Liver (tissue), 9 donors: ENCODE results near the gene WNT1. TPM values are rescaled to one million over a fixed set of nuclear protein-coding genes. Genes with fewer than 3 reads are reported as not detected.

Experiments used
- DNase-seq: peaks from one replicate; pipeline ENCODE4 v3.0.0-alpha.2; 2017; ENCODE audit warnings: low spot score
- H3K27ac ChIP-seq, 2 donors: one replicate each; pipeline ENCODE4 v1.7.0; 2013; ENCODE audit warnings: inconsistent platforms in 2 of 2, low read length in 2 of 2, control low read depth in 1 of 2, low read depth in 1 of 2, mild to moderate bottlenecking in 1 of 2
- H3K27me3 ChIP-seq, 4 donors: one replicate each; pipeline versions ENCODE4 v1.6.1 to v1.7.0; 2013; ENCODE audit warnings: low read length in 3 of 4, inconsistent platforms in 1 of 4, mild to moderate bottlenecking in 1 of 4, moderate library complexity in 1 of 4; ENCODE audit not compliant: control insufficient read depth in 4 of 4, insufficient read depth in 4 of 4
- H3K36me3 ChIP-seq, 4 donors: one replicate each; pipeline versions ENCODE4 v1.6.1 to v1.7.0; 2013; ENCODE audit warnings: low read length in 3 of 4, mild to moderate bottlenecking in 3 of 4, low read depth in 1 of 4, moderate library complexity in 1 of 4; ENCODE audit not compliant: control insufficient read depth in 4 of 4, insufficient read depth in 3 of 4
- H3K4me1 ChIP-seq, 4 donors: one replicate each; pipeline versions ENCODE4 v1.6.1 to v1.7.0; 2013; ENCODE audit warnings: low read length in 3 of 4, mild to moderate bottlenecking in 3 of 4, moderate library complexity in 1 of 4; ENCODE audit not compliant: control insufficient read depth in 4 of 4, insufficient read depth in 4 of 4
- H3K4me3 ChIP-seq, 3 donors: one replicate each; pipeline versions ENCODE4 v1.6.1 to v1.7.0; 2013; ENCODE audit warnings: low read length in 3 of 3, control low read depth in 1 of 3, low read depth in 1 of 3, mild to moderate bottlenecking in 1 of 3
- H3K9ac ChIP-seq, 2 donors: one replicate each; pipeline ENCODE4 v1.7.0; 2013; ENCODE audit warnings: low read length in 2 of 2, mild to moderate bottlenecking in 2 of 2, moderate library complexity in 2 of 2, control low read depth in 1 of 2, low read depth in 1 of 2
- H3K9me3 ChIP-seq, 4 donors: one replicate each; pipeline versions ENCODE4 v1.6.1 to v1.7.0; 2013; ENCODE audit warnings: low read length in 3 of 4; ENCODE audit not compliant: control insufficient read depth in 4 of 4
- ATF3 ChIP-seq: IDR thresholded peaks from 2 replicates; pipeline ENCODE4 v1.6.1; 2016; ENCODE audit warnings: antibody characterized with exemption
- CTCF ChIP-seq: fragments of 150-350 bp; IDR thresholded peaks from 2 replicates; pipeline ENCODE4 v1.5.1; 2017; ENCODE audit warnings: improper control_type of control experiment, low read depth, low read length; ENCODE audit not compliant: missing input control
- EGR1 ChIP-seq, 2 donors: IDR thresholded peaks; 2 replicates each; pipeline ENCODE4 v1.6.1; 2016 to 2018; ENCODE audit warnings: antibody characterized with exemption in 2 of 2, low read depth in 2 of 2
- FOXA2 ChIP-seq: IDR thresholded peaks from 2 replicates; pipeline ENCODE4 v1.6.1; 2016; ENCODE audit warnings: antibody characterized with exemption
- GABPA ChIP-seq, 2 donors: IDR thresholded peaks in 1 of 2; conservative IDR thresholded peaks in 1 of 2; 2 replicates each; pipeline ENCODE4 v1.6.1; 2016; ENCODE audit warnings: antibody characterized with exemption in 2 of 2, mild to moderate bottlenecking in 1 of 2, moderate library complexity in 1 of 2
- HNF4A ChIP-seq, 2 donors: conservative IDR thresholded peaks; 2 replicates each; pipeline ENCODE4 v1.6.1; 2016; ENCODE audit warnings: antibody characterized with exemption in 2 of 2, mild to moderate bottlenecking in 2 of 2
- HNF4G ChIP-seq: IDR thresholded peaks from 2 replicates; pipeline ENCODE4 v1.6.1; 2016; ENCODE audit warnings: antibody characterized with exemption
- JUND ChIP-seq, 2 donors: IDR thresholded peaks; 2 replicates each; pipeline ENCODE4 v1.6.1; 2016; ENCODE audit warnings: antibody characterized with exemption in 2 of 2
- MAX ChIP-seq: IDR thresholded peaks from 2 replicates; pipeline ENCODE4 v1.6.1; 2016; ENCODE audit warnings: antibody characterized with exemption
- NR2F2 ChIP-seq: IDR thresholded peaks from 2 replicates; pipeline ENCODE4 v1.6.1; 2016; ENCODE audit warnings: antibody characterized with exemption
- RAD21 ChIP-seq, 2 donors: IDR thresholded peaks; 2 replicates each; pipeline ENCODE4 v1.6.1; 2016; ENCODE audit warnings: antibody characterized with exemption in 2 of 2, mild to moderate bottlenecking in 2 of 2
- REST ChIP-seq: IDR thresholded peaks from 2 replicates; pipeline ENCODE4 v1.6.1; 2016; ENCODE audit warnings: antibody characterized with exemption, mild to moderate bottlenecking
- TAF1 ChIP-seq: conservative IDR thresholded peaks from 2 replicates; pipeline ENCODE4 v1.6.1; 2016; ENCODE audit warnings: antibody characterized with exemption, mild to moderate bottlenecking
- YY1 ChIP-seq: IDR thresholded peaks from 2 replicates; pipeline ENCODE4 v1.6.1; 2016; ENCODE audit warnings: antibody characterized with exemption, mild to moderate bottlenecking
- ZBTB33 ChIP-seq: IDR thresholded peaks from 2 replicates; pipeline ENCODE4 v1.6.1; 2016; ENCODE audit warnings: antibody characterized with exemption
- WGBS: extraction: QIAGEN DNeasy Blood & Tissue Kit; methylation state at CpG from one replicate; pipeline ENCODE4 v1.1.7; 2013; 5-methylcytosine and 5-hydroxymethylcytosine counted together
- polyA plus RNA-seq, 2 donors: library from polyadenylated mRNA; stranded (reverse) in 1 of 2; unstranded in 1 of 2; fragments of 200-250 nt in 1 of 2; fragments of >200 nt in 1 of 2; fragmentation: Nextera tagmentation in 1 of 2; extraction: Ambion mirVana in 1 of 2; gene quantifications; one replicate each; pipeline versions ENCODE4 v1.2.1 to v1.2.3, GENCODE V29; 2013 to 2015
- total RNA-seq, 2 donors: library from RNA; depleted of rRNA; stranded (reverse); fragments of >200 nt; gene quantifications; one replicate each; pipeline ENCODE4 v1.2.3, GENCODE V29; 2014
- donor health status: healthy.
- donor health status: healthy.
- donor health status: healthy.
- donor health status: healthy.
- donor health status: healthy.

WNT1 gene
- total and polyA plus RNA-seq, 4 donors, result not detected

GRCh38 chr12:48978741-48979601 lies 849 bp downstream of the WNT1 start:
- TF ChIP-seq RAD21 (IDR thresholded peaks at IDR 0.05) (no peak), TAF1 (no peak), FOXA2 (no peak), YY1 (no peak), NR2F2 (no peak), GABPA (IDR thresholded peaks at IDR 0.05 in 1 of 2, conservative IDR thresholded peaks at IDR 0.05 in 1 of 2) (no peak), EGR1 (IDR thresholded peaks at IDR 0.05; ENCODE audit: low read depth in 2 of 2) (no peak), JUND (IDR thresholded peaks at IDR 0.05) (no peak), MAX (no peak), ATF3 (no peak), HNF4G (no peak), REST (no peak)
- Histone ChIP-seq H3K36me3 (no peaks in the 10 kb centered on the region), H3K27ac (no peak overlapping the region), H3K9me3 (no peaks in the 10 kb centered on the region), H3K4me3 (peak overlapping the region in 2 of 3 donors; percentile 15 to 38), H3K27me3 (peaks cover 6 to 17% (median 13%) of the 10 kb centered on the region in 4 donors), H3K4me1 (peaks cover 27 to 34% (median 30%) of the 10 kb centered on the region in 4 donors), H3K9ac (no peak overlapping the region)
- 3% methylated on average over 45 of the region's 45 CpGs for WGBS
- no peak for DNase-seq

GRCh38 chr12:48979602-48980388 lies 1.7 kb downstream of the WNT1 start:
- H3K27me3 ChIP-seq, result peaks cover 6 to 17% (median 13%) of the 10 kb centered on the region in 4 donors
- peak overlapping the region in 2 of 3 donors; percentile 15 to 38 for H3K4me3 ChIP-seq
- no peak overlapping the region for H3K27ac ChIP-seq
- no peaks in the 10 kb centered on the region for H3K9me3 ChIP-seq
- 1% methylated on average over 55 of the region's 55 CpGs for WGBS
- no peak for DNase-seq
- TF ChIP-seq HNF4A (conservative IDR thresholded peaks at IDR 0.05), result no peak
- TF ChIP-seq ZBTB33, result no peak
- TF ChIP-seq CTCF, result no peak
- no peak overlapping the region for H3K9ac ChIP-seq
- H3K4me1 ChIP-seq, result peaks cover 27 to 34% (median 30%) of the 10 kb centered on the region in 4 donors
- no peaks in the 10 kb centered on the region for H3K36me3 ChIP-seq
